Measurements from ENCODE around the gene FBXO5. TPM values are rescaled to one million over a fixed set of nuclear protein-coding genes. Genes with fewer than 3 reads are reported as not detected.

Gene FBXO5
- total RNA-seq, 5 donors from 2014 or later (not counting 1 experiment from before 2014, with no cell fraction given), result 4.4 to 9.3 (median 8.1) TPM

- POLR2A ChIA-PET, result no interaction called here
- no peaks in the 10 kb centered on the region for H3K36me3 Mint-ChIP-seq
- Histone ChIP-seq H3K36me3 (ENCODE audit: control insufficient read depth in 2 of 2, extremely low read depth in 1 of 2, insufficient read depth in 1 of 2, low read length in 1 of 2) (no peaks in the 10 kb centered on the region), H3K4me1 (ENCODE audit: control insufficient read depth in 1 of 2, extremely low read depth in 1 of 2, insufficient read depth in 2 of 2, low read length in 2 of 2) (no peaks in the 10 kb centered on the region), H3K27me3 (replicated peaks in 1 of 2; ENCODE audit: control insufficient read depth in 2 of 2, extremely low read depth in 1 of 2, insufficient read depth in 2 of 2, low read length in 1 of 2) (peaks cover 2 to 7% of the 10 kb centered on the region in 2 experiments), H3K9me3 (no peaks in the 10 kb centered on the region), H3K4me3 (ENCODE audit: control insufficient read depth in 1 of 2, extremely low read depth in 1 of 2, low read length in 1 of 2) (no peak overlapping the region), H3K27ac (ENCODE audit: low read length) (no peak overlapping the region)
- H3K4me3 Mint-ChIP-seq, result no peak overlapping the region
- CTCF ChIA-PET, result interaction anchor here in 1 of 2 donors (1.0 to 1.6 kb wide), 2 partner anchors 8 to 12 kb away, joined by 3 read pairs; no protein-coding TSS in a partner anchor
- H3K4me1 Mint-ChIP-seq, result peaks cover 0 to under 1% (median 0%) of the 10 kb centered on the region in 3 donors
- no peak for ATAC-seq (replicated peaks in 1 of 4)
- no peak overlapping the region for H3K27ac Mint-ChIP-seq
- H3K27me3 Mint-ChIP-seq, result peaks cover 31 to 34% of the 10 kb centered on the region in 2 donors
- no peak for DNase-seq
- H3K9me3 Mint-ChIP-seq, result no peaks in the 10 kb centered on the region
- WGBS (ENCODE audit: insufficient coverage), result no CpG with 5 or more reads among the region's 1 CpG
These were observed 40.4 kb downstream of the FBXO5 start for GRCh38 chr6:152942319-152942869.

DNA sequence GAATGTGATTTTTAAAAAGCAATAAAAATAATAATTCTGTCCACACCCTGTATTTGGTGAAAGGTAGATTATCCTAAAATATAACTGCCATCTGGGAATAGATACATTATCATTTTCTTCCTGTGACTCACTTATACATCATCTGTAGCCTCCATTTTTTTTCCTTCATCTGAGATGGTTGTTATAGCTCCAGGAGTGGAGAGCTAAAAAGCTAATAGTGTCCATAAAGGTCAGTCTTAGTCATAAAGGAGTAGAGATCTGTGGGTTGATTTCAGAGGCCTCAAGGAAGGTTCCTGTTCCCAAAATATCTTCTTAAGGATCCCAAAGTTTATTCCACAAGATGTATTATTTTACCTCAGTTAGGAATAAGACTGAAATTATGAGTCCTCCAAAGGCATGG lies 41.1 kb downstream of the FBXO5 start:
- POLR2A ChIA-PET, result no interaction called here

DNA sequence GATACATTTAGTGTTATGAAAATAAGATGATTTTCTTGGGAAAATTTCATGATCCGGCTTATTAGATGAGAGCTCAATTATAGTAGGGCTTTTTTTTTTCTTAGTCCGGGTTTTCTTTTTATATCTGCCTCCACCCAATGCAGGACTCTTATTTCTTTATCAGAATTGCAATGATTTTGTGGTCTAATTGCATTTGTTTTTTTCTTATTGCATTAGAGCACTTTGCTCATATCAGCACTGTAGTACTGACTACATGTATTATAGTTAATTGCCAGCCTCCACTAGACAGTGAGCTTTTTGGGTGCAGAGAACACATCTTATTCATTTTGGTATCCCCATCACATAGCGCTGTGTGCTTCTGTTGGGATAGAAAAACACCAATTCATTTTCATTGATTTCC lies 50.0 kb downstream of the FBXO5 start:
- no peak for ATAC-seq (replicated peaks in 1 of 4)
- H3K27me3 ChIP-seq (replicated peaks in 1 of 2; ENCODE audit: control insufficient read depth in 2 of 2, extremely low read depth in 1 of 2, insufficient read depth in 2 of 2, low read length in 1 of 2), result no peaks in the 10 kb centered on the region
- WGBS (ENCODE audit: insufficient coverage), result no CpG with 5 or more reads among the region's 3 CpGs
- no peaks in the 10 kb centered on the region for H3K9me3 Mint-ChIP-seq
- no peak overlapping the region for H3K27ac ChIP-seq (ENCODE audit: low read length)
- no peak overlapping the region for H3K4me3 ChIP-seq (ENCODE audit: control insufficient read depth in 1 of 2, extremely low read depth in 1 of 2, low read length in 1 of 2)
- H3K4me3 Mint-ChIP-seq, result no peak overlapping the region
- CTCF ChIA-PET, result no interaction called here
- no peaks in the 10 kb centered on the region for H3K36me3 Mint-ChIP-seq
- DNase-seq, result no peak
- POLR2A ChIA-PET, result interaction anchor here in 1 of 2 donors (0.6 kb wide), 1 partner anchor 607 kb away, joined by 3 read pairs; no protein-coding TSS in a partner anchor
- H3K27ac Mint-ChIP-seq, result no peak overlapping the region
- H3K36me3 ChIP-seq (ENCODE audit: control insufficient read depth in 2 of 2, extremely low read depth in 1 of 2, insufficient read depth in 1 of 2, low read length in 1 of 2), result no peaks in the 10 kb centered on the region
- no peaks in the 10 kb centered on the region for H3K9me3 ChIP-seq
- no peaks in the 10 kb centered on the region for H3K4me1 Mint-ChIP-seq
- H3K27me3 Mint-ChIP-seq, result peaks cover 13 to 23% of the 10 kb centered on the region in 2 donors
- H3K4me1 ChIP-seq (ENCODE audit: control insufficient read depth in 1 of 2, extremely low read depth in 1 of 2, insufficient read depth in 2 of 2, low read length in 2 of 2), result no peaks in the 10 kb centered on the region

More for the DNA sequence above, 41.1 kb downstream of the FBXO5 start:
- no peak overlapping the region for H3K27ac ChIP-seq (ENCODE audit: low read length)
- no peaks in the 10 kb centered on the region for H3K4me1 ChIP-seq (ENCODE audit: control insufficient read depth in 1 of 2, extremely low read depth in 1 of 2, insufficient read depth in 2 of 2, low read length in 2 of 2)
- no peak overlapping the region for H3K4me3 Mint-ChIP-seq
- H3K27me3 ChIP-seq (replicated peaks in 1 of 2; ENCODE audit: control insufficient read depth in 2 of 2, extremely low read depth in 1 of 2, insufficient read depth in 2 of 2, low read length in 1 of 2), result peaks cover 2 to 7% of the 10 kb centered on the region in 2 experiments
- no peaks in the 10 kb centered on the region for H3K9me3 ChIP-seq
- no peaks in the 10 kb centered on the region for H3K4me1 Mint-ChIP-seq
- H3K36me3 ChIP-seq (ENCODE audit: control insufficient read depth in 2 of 2, extremely low read depth in 1 of 2, insufficient read depth in 1 of 2, low read length in 1 of 2), result no peaks in the 10 kb centered on the region
- H3K9me3 Mint-ChIP-seq, result no peaks in the 10 kb centered on the region
- H3K4me3 ChIP-seq (ENCODE audit: control insufficient read depth in 1 of 2, extremely low read depth in 1 of 2, low read length in 1 of 2), result no peak overlapping the region
- no peak overlapping the region for H3K27ac Mint-ChIP-seq
- CTCF ChIA-PET, result interaction anchor here in 1 of 2 donors (1.0 to 1.6 kb wide), 2 partner anchors 9 to 12 kb away, joined by 3 read pairs; no protein-coding TSS in a partner anchor
- H3K27me3 Mint-ChIP-seq, result peaks cover 33 to 35% of the 10 kb centered on the region in 2 donors
- H3K36me3 Mint-ChIP-seq, result no peaks in the 10 kb centered on the region
- ATAC-seq (replicated peaks in 1 of 4) (no peak), DNase-seq (no peak)

DNA sequence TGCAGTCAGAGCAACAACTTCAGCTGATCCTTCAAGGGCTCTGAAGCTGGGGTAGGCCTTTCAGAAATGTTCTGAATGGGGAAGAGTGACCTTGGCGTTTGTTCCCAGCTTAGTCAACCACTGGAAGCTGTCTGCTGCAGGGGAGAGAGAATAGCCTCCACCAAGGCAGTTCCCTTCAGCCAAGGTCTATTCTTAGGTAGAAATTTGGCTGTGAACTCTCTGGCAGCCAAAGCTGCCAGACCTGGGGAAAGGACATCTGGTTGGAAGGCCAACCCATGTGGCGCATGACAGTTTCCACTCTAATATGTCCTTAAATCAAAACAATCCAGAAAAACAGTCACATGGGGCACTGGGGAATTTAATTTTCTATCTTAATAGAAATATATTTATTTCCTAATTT lies 60.1 kb downstream of the FBXO5 start:
- Mint-ChIP-seq H3K27ac (no peak overlapping the region), H3K9me3 (no peaks in the 10 kb centered on the region), H3K4me1 (no peaks in the 10 kb centered on the region), H3K27me3 (peaks cover 11 to 41% of the 10 kb centered on the region in 2 donors), H3K36me3 (no peaks in the 10 kb centered on the region), H3K4me3 (no peak overlapping the region)
- Histone ChIP-seq H3K9me3 (no peaks in the 10 kb centered on the region), H3K27ac (ENCODE audit: low read length) (no peak overlapping the region), H3K27me3 (replicated peaks in 1 of 2; ENCODE audit: control insufficient read depth in 2 of 2, extremely low read depth in 1 of 2, insufficient read depth in 2 of 2, low read length in 1 of 2) (peaks cover 0 to 5% of the 10 kb centered on the region in 2 experiments), H3K4me1 (ENCODE audit: control insufficient read depth in 1 of 2, extremely low read depth in 1 of 2, insufficient read depth in 2 of 2, low read length in 2 of 2) (no peaks in the 10 kb centered on the region), H3K36me3 (ENCODE audit: control insufficient read depth in 2 of 2, extremely low read depth in 1 of 2, insufficient read depth in 1 of 2, low read length in 1 of 2) (no peaks in the 10 kb centered on the region), H3K4me3 (ENCODE audit: control insufficient read depth in 1 of 2, extremely low read depth in 1 of 2, low read length in 1 of 2) (no peak overlapping the region)
- ATAC-seq (replicated peaks in 1 of 4), result no peak
- CTCF ChIA-PET, result interaction anchor here in 1 of 2 donors (0.7 kb wide), 1 partner anchor 277 kb away, joined by 5 read pairs; no protein-coding TSS in a partner anchor
- POLR2A ChIA-PET, result no interaction called here
- WGBS (ENCODE audit: insufficient coverage), result no CpG with 5 or more reads among the region's 2 CpGs
- no peak for DNase-seq

Other genes with a start within 250 kb of the FBXO5 start
- not detected for gene VIP, start 232.2 kb downstream of the FBXO5 start, total RNA-seq
- gene MTRF1L, start 19.7 kb upstream of the FBXO5 start, total RNA-seq, result 10 to 100 TPM in 3 of 5 donors, 1 to 10 TPM in 2; 7.0 to 12.2 (median 11.0) TPM
- under 1 TPM in 2 of 5 donors, not detected in 3; 0.09 to 0.30 TPM for gene RGS17, start 148.2 kb upstream of the FBXO5 start, total RNA-seq